ENCODE measurements around the gene NFATC2.

NFATC2 gene

DNA sequence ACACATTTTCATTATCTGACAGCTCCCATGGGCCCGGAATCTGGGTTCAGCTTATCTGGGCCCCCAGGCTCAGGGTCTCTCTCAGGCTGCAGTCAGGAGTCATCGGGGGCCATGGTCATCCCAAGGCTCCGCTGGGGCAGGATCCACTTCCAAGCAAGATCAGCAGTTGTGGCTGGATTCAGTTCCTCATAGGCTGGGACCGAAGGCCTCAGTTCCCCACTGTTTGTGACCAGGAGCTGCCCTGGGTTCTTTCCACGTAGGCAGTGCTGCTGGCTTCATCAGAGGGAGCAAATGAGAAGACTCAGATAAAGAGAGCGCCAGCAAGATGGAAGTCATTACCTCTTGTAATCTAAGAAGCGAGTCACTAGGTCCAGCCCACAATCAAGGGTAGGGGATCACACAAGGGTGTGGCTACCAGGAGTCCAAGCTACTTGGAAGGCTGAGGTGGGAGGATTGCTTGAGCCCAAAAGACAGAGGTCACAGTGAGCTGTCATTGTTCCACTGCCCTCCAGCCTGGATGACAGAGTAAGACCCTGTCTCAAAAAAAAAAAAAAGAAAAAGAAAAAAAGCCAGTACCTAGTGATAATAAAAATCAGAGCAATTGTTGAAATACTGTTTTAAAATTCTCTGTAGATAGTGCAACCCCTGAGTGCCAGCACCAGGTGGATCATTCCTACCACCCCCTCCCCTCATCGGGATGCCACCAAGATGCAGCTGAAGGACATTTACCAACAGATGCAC lies 162.7 kb downstream of the NFATC2 start:
- no peaks in the 10 kb centered on the region for H3F3A ChIP-seq (ENCODE audit: low read depth)
- no peak overlapping the region for H3K4me3 ChIP-seq (ENCODE audit: low read length, poor library complexity, severe bottlenecking)
- no peaks in the 10 kb centered on the region for H3K79me2 ChIP-seq (ENCODE audit: insufficient read depth, low read length)
- no peaks in the 10 kb centered on the region for H3K36me3 ChIP-seq (ENCODE audit: insufficient read depth, low read length)
- no peaks in the 10 kb centered on the region for H3K27me3 ChIP-seq (ENCODE audit: insufficient read depth, low read length, poor library complexity, severe bottlenecking)
- no peaks in the 10 kb centered on the region for H3K9me2 ChIP-seq (replicated peaks; ENCODE audit: low read depth, low read length)
- peaks cover 11% of the 10 kb centered on the region for H3K4me1 ChIP-seq (ENCODE audit: insufficient read depth, low read length, poor library complexity, severe bottlenecking)
- H2AFZ ChIP-seq (ENCODE audit: low read length) = no peak overlapping the region
- no peak for TF ChIP-seq EZH2phosphoT487 (IDR thresholded peaks at IDR 0.05; ENCODE audit: borderline replicate concordance)
- TF ChIP-seq CTCF (conservative IDR thresholded peaks at IDR 0.05; ENCODE audit: low read length) = no peak
- no peaks in the 10 kb centered on the region for H4K20me1 ChIP-seq (ENCODE audit: insufficient read depth, low read length, poor library complexity, severe bottlenecking)
- H3K4me2 ChIP-seq (ENCODE audit: low read depth, low read length, poor library complexity, severe bottlenecking) = no peak overlapping the region
- H3K9ac ChIP-seq (ENCODE audit: low read depth, low read length, poor library complexity, severe bottlenecking) = no peak overlapping the region
- H3K9me3 ChIP-seq (ENCODE audit: insufficient read depth, low read depth, low read length) = no peaks in the 10 kb centered on the region

DNA sequence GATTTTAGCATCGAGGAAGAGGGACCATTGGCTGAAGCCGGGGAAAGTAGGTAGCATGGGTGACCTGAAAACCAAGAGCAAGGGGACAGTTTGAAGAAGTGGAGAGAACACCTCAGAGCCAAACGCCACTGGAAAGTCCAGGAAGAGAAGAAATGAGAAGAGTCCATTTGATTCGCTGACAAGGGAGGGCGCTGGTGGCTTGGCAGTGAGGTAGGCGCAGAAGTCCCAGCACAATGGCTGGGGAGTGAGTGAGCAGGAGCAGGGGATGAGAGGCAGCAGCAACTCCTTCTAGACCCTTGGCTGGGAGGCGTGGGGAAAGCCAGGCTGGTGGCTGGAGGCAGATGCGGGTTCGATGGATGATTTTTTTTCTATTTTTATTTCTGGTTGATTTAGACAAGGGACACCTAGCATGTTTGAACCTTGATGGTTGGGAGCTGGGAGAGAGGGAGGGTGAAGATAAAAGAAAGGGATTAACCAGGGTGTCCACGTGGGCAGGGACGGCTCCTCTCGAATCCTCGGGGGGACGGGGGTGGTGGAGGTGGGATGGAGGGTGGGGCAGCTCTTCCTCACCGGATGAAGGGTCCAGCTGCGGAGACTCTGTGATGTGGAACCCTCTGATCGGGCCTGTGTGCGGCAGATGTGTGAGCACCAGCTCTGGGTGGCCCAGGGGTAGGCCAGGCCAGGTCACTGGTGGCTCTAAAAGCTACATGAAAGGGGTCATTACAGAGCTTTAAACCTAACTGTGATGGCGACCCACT lies 164.2 kb downstream of the NFATC2 start:
- no peak overlapping the region for H3K4me2 ChIP-seq (ENCODE audit: low read depth, low read length, poor library complexity, severe bottlenecking)
- H2AFZ ChIP-seq (ENCODE audit: low read length) = no peak overlapping the region
- no peaks in the 10 kb centered on the region for H4K20me1 ChIP-seq (ENCODE audit: insufficient read depth, low read length, poor library complexity, severe bottlenecking)
- no peaks in the 10 kb centered on the region for H3K9me3 ChIP-seq (ENCODE audit: insufficient read depth, low read depth, low read length)
- no peaks in the 10 kb centered on the region for H3F3A ChIP-seq (ENCODE audit: low read depth)
- H3K9ac ChIP-seq (ENCODE audit: low read depth, low read length, poor library complexity, severe bottlenecking) = no peak overlapping the region
- peaks cover 11% of the 10 kb centered on the region for H3K4me1 ChIP-seq (ENCODE audit: insufficient read depth, low read length, poor library complexity, severe bottlenecking)
- H3K36me3 ChIP-seq (ENCODE audit: insufficient read depth, low read length) = no peaks in the 10 kb centered on the region
- H3K27me3 ChIP-seq (ENCODE audit: insufficient read depth, low read length, poor library complexity, severe bottlenecking) = no peaks in the 10 kb centered on the region
- TF ChIP-seq CTCF (conservative IDR thresholded peaks at IDR 0.05; ENCODE audit: low read length) = peak; percentile 43
- no peak for TF ChIP-seq EZH2phosphoT487 (IDR thresholded peaks at IDR 0.05; ENCODE audit: borderline replicate concordance)
- H3K4me3 ChIP-seq (ENCODE audit: low read length, poor library complexity, severe bottlenecking) = no peak overlapping the region
- H3K9me2 ChIP-seq (replicated peaks; ENCODE audit: low read depth, low read length) = no peaks in the 10 kb centered on the region
- no peaks in the 10 kb centered on the region for H3K79me2 ChIP-seq (ENCODE audit: insufficient read depth, low read length)

- Histone ChIP-seq H3K4me2 (ENCODE audit: low read depth, low read length, poor library complexity, severe bottlenecking) (no peak overlapping the region), H3F3A (ENCODE audit: low read depth) (no peaks in the 10 kb centered on the region), H4K20me1 (ENCODE audit: insufficient read depth, low read length, poor library complexity, severe bottlenecking) (no peaks in the 10 kb centered on the region), H3K27me3 (ENCODE audit: insufficient read depth, low read length, poor library complexity, severe bottlenecking) (no peaks in the 10 kb centered on the region), H2AFZ (ENCODE audit: low read length) (no peak overlapping the region), H3K36me3 (ENCODE audit: insufficient read depth, low read length) (no peaks in the 10 kb centered on the region), H3K9me3 (ENCODE audit: insufficient read depth, low read depth, low read length) (no peaks in the 10 kb centered on the region), H3K4me3 (ENCODE audit: low read length, poor library complexity, severe bottlenecking) (no peak overlapping the region), H3K9me2 (replicated peaks; ENCODE audit: low read depth, low read length) (no peaks in the 10 kb centered on the region), H3K79me2 (ENCODE audit: insufficient read depth, low read length) (no peaks in the 10 kb centered on the region), H3K9ac (ENCODE audit: low read depth, low read length, poor library complexity, severe bottlenecking) (no peak overlapping the region), H3K4me1 (ENCODE audit: insufficient read depth, low read length, poor library complexity, severe bottlenecking) (peaks cover 11% of the 10 kb centered on the region)
- TF ChIP-seq EZH2phosphoT487 (IDR thresholded peaks at IDR 0.05; ENCODE audit: borderline replicate concordance) (no peak), CTCF (conservative IDR thresholded peaks at IDR 0.05; ENCODE audit: low read length) (no peak)
Observed at GRCh38 chr20:51377132-51377531, 165.4 kb downstream of the NFATC2 start.
